HG03575 (cell line): ENCODE measurements around the gene XRCC3.
A peak's percentile ranks its signal among the peaks of the same experiment; 100 is the strongest.

Experiments
- ATAC-seq: cut with Tn5 transposase; IDR thresholded peaks from one replicate; pipeline ENCODE4 v1.9.1; 2021; ENCODE audit not compliant: unreplicated experiment, insufficient number of reproducible peaks, low FRiP score; ENCODE audit errors: extremely low read depth

Gene XRCC3

GRCh38 chr14:103715052-103716000 lies at the start of gene XRCC3, which contains the start of gene ZFYVE21:
XRCC3 (minus strand) TSS chr14:103715451; CDS start chr14:103711087, 4,364 bp downstream.
ZFYVE21 (plus strand) TSS chr14:103715810; CDS start chr14:103715842, 32 bp downstream.
- peak; percentile 90 for ATAC-seq

GRCh38 chr14:103763730-103764488 lies 48.7 kb upstream of the XRCC3 start:
- no peak for ATAC-seq

- ATAC-seq, result no peak
These were observed 47.3 kb upstream of the XRCC3 start for GRCh38 chr14:103762541-103762940.

- no peak for ATAC-seq
These were observed 46.8 kb upstream of the XRCC3 start for GRCh38 chr14:103762036-103762435.

GRCh38 chr14:103758059-103758776 lies 43.0 kb upstream of the XRCC3 start:
- no peak for ATAC-seq

- no peak for ATAC-seq
These were observed 39.8 kb upstream of the XRCC3 start for GRCh38 chr14:103755060-103755459.

- ATAC-seq, result no peak
These were observed 38.5 kb upstream of the XRCC3 start for GRCh38 chr14:103753774-103754173.

GRCh38 chr14:103749860-103750259 lies 34.6 kb upstream of the XRCC3 start:
- ATAC-seq, result no peak

- no peak for ATAC-seq
These were observed 34.2 kb upstream of the XRCC3 start for GRCh38 chr14:103749452-103749851.

- ATAC-seq, result no peak
These were observed 33.2 kb upstream of the XRCC3 start for GRCh38 chr14:103748534-103748857.

GRCh38 chr14:103746701-103747100 lies 31.4 kb upstream of the XRCC3 start:
- ATAC-seq, result no peak

GRCh38 chr14:103745424-103745823 lies 30.2 kb upstream of the XRCC3 start:
- ATAC-seq, result no peak

GRCh38 chr14:103744621-103745395 lies 29.6 kb upstream of the XRCC3 start:
- ATAC-seq, result no peak

GRCh38 chr14:103743691-103744090 lies 28.4 kb upstream of the XRCC3 start:
- no peak for ATAC-seq

GRCh38 chr14:103742499-103743255 lies 27.4 kb upstream of the XRCC3 start:
- no peak for ATAC-seq

- no peak for ATAC-seq
These were observed 26.6 kb upstream of the XRCC3 start for GRCh38 chr14:103741876-103742275.

GRCh38 chr14:103740991-103741689 lies 25.9 kb upstream of the XRCC3 start:
- no peak for ATAC-seq
